ENCODE measurements around the gene RFXANK.

- TF ChIP-seq CTCF (conservative IDR thresholded peaks at IDR 0.05 in 1 of 2, IDR thresholded peaks at IDR 0.05 in 1 of 2; ENCODE audit: extremely low read depth in 1 of 2, insufficient read depth in 1 of 2, low read depth in 1 of 2, low read length in 2 of 2) (no peak), EZH2 (IDR thresholded peaks at IDR 0.05; ENCODE audit: borderline replicate concordance, low read length) (no peak)
These were observed 40.2 kb downstream of the RFXANK start for GRCh38 chr19:19232261-19232721.
